GM12878 (cell line): ENCODE data around the gene HAUS1. TPM values are rescaled to one million over a fixed set of nuclear protein-coding genes. Genes with fewer than 3 reads are reported as not detected.

ENCODE experiments used
- ATAC-seq: fragments of 200-7000 bp; cut with Tn5 transposase; 3 replicates; pipeline ENCODE4 v1.9.1; 2020; ENCODE audit warnings: mild to moderate bottlenecking, moderate library complexity
- BruUV-seq: library from RNA; stranded (reverse); fragments of 400-500 nt; replicated peaks from 2 replicates; lab custom pipeline; 2021; lab: Mats Ljungman, UMichigan
- CTCF ChIA-PET: fragments of 300-600 bp; sonication (Branson Sonifier 250); formaldehyde crosslinking; extraction: SDS; loops from one replicate; lab custom pipeline; 2021; ENCODE audit warnings: inconsistent platforms; lab: Yijun Ruan, JAX
- POLR2A ChIA-PET: fragments of 350-600 bp; formaldehyde crosslinking; extraction: SDS; loops from one replicate; lab custom pipeline; 2021; ENCODE audit warnings: inconsistent platforms; lab: Charles Lee
- RAD21 ChIA-PET: fragments of 300-600 bp; sonication (Branson Sonifier 250); formaldehyde crosslinking; loops from one replicate; lab custom pipeline; 2023; ENCODE audit warnings: antibody characterized with exemption; ENCODE audit not compliant: unreplicated experiment; lab: Charles Lee
- SMC1A ChIA-PET: fragments of 300-600 bp; sonication (Branson Sonifier 250); formaldehyde crosslinking; loops from one replicate; lab custom pipeline; 2023; ENCODE audit not compliant: unreplicated experiment, uncharacterized antibody; lab: Charles Lee
- DNase-seq: peaks from one replicate; pipeline ENCODE4 v3.0.0-alpha.2; 2011; ENCODE audit warnings: low read depth, low spot score
- FAIRE-seq: peaks from 3 replicates; lab custom pipeline; 2011; peaks lifted over from hg19 to GRCh38; lab: Jason Lieb, UNC
- H2AFZ ChIP-seq: 2 replicates; pipeline ENCODE4 v1.6.0; 2011; ENCODE audit warnings: low read depth, low read length, control low read depth; ENCODE audit not compliant: control insufficient read depth
- H3K27ac ChIP-seq: 2 replicates; pipeline ENCODE4 v1.5.1; 2011; ENCODE audit warnings: control low read depth; ENCODE audit not compliant: control insufficient read depth, insufficient read depth
- H3K27me3 ChIP-seq, 2 experiments: replicated peaks in 1 of 2; 2 replicates each; pipeline versions ENCODE4 v1.6.0 to v1.6.1; 2011; ENCODE audit warnings: low read length in 1 of 2; ENCODE audit not compliant: control insufficient read depth in 2 of 2, insufficient read depth in 2 of 2
- H3K36me3 ChIP-seq, 2 experiments: 2 replicates each; pipeline ENCODE4 v1.5.1; 2011; ENCODE audit warnings: low read length in 1 of 2; ENCODE audit not compliant: control insufficient read depth in 2 of 2, insufficient read depth in 2 of 2
- H3K4me1 ChIP-seq: 2 replicates; pipeline ENCODE4 v1.6.1; 2011; ENCODE audit warnings: mild to moderate bottlenecking, low read length, moderate library complexity, mixed read lengths; ENCODE audit not compliant: control insufficient read depth, insufficient read depth
- H3K4me2 ChIP-seq: 2 replicates; pipeline ENCODE4 v1.6.0; 2011; ENCODE audit warnings: control low read depth; ENCODE audit not compliant: control insufficient read depth, insufficient read depth
- H3K4me3 ChIP-seq: fragments of 200-600 bp; sonication (generic); 2 replicates; pipeline ENCODE4 v1.5.1; 2016
- H3K79me2 ChIP-seq: 2 replicates; pipeline ENCODE4 v1.6.0; 2011; ENCODE audit warnings: low read length; ENCODE audit not compliant: control insufficient read depth, insufficient read depth
- H3K9ac ChIP-seq: 2 replicates; pipeline ENCODE4 v1.8.0; 2011; ENCODE audit warnings: low read length, control low read depth, mixed read lengths; ENCODE audit not compliant: control insufficient read depth, insufficient read depth
- H3K9me3 ChIP-seq: replicated peaks from 3 replicates; pipeline ENCODE4 v1.5.1; 2011; ENCODE audit warnings: mild to moderate bottlenecking, low read length; ENCODE audit not compliant: control insufficient read depth, insufficient read depth
- H4K20me1 ChIP-seq: 2 replicates; pipeline ENCODE4 v1.6.0; 2011; ENCODE audit not compliant: control insufficient read depth, insufficient read depth
- ESRRA ChIP-seq: IDR thresholded peaks from 2 replicates; pipeline ENCODE4 v1.6.1; 2012; ENCODE audit warnings: mild to moderate bottlenecking, low read length, improper control_type of control experiment
- EZH2 ChIP-seq: IDR thresholded peaks from 2 replicates; pipeline ENCODE4 v1.6.1; 2012; ENCODE audit warnings: low read depth, mild to moderate bottlenecking, control low read depth, inconsistent platforms, low read length, borderline replicate concordance; ENCODE audit not compliant: control insufficient read depth
- HSF1 ChIP-seq: fragments of 150-350 bp; IDR thresholded peaks from 2 replicates; pipeline ENCODE4 v1.6.1; 2014; ENCODE audit warnings: mild to moderate bottlenecking, low read depth, low read length
- IKZF1 ChIP-seq: fragments of 450-650 bp; conservative IDR thresholded peaks from 2 replicates; pipeline ENCODE4 v1.6.1; 2017; ENCODE audit warnings: antibody characterized with exemption, mild to moderate bottlenecking
- KLF5 ChIP-seq: fragments of 450-650 bp; IDR thresholded peaks from 2 replicates; pipeline ENCODE4 v1.6.1; 2014; ENCODE audit warnings: mild to moderate bottlenecking; ENCODE audit not compliant: partially characterized antibody
- PAX5 ChIP-seq: IDR thresholded peaks from 2 replicates; pipeline ENCODE4 v1.6.1; 2011; ENCODE audit warnings: low read depth, low read length, borderline replicate concordance
- POLR2A ChIP-seq: IDR thresholded peaks from 2 replicates; pipeline ENCODE4 v1.6.1; 2011; ENCODE audit warnings: low read depth, mild to moderate bottlenecking, low read length
- POLR2AphosphoS2 ChIP-seq: IDR thresholded peaks from 2 replicates; pipeline ENCODE4 v1.6.1; 2011; ENCODE audit warnings: low read depth, mild to moderate bottlenecking, low read length, improper control_type of control experiment, moderate library complexity
- STAT1 ChIP-seq: fragments of 450-650 bp; conservative IDR thresholded peaks from 2 replicates; pipeline ENCODE4 v1.6.1; 2014; ENCODE audit warnings: antibody characterized with exemption, mild to moderate bottlenecking
- YY1 ChIP-seq: IDR thresholded peaks from 2 replicates; pipeline ENCODE4 v1.6.1; 2011; ENCODE audit warnings: low read depth, mild to moderate bottlenecking, low read length
- ZNF592 ChIP-seq: fragments of 450-650 bp; IDR thresholded peaks from 2 replicates; pipeline ENCODE4 v1.6.1; 2017; ENCODE audit warnings: mild to moderate bottlenecking, moderate library complexity
- ZNF622 ChIP-seq: fragments of 450-650 bp; IDR thresholded peaks from 2 replicates; pipeline ENCODE4 v1.6.1; 2017; ENCODE audit warnings: mild to moderate bottlenecking, inconsistent platforms
- WGBS: methylation state at CpG from one replicate; pipeline ENCODE4 v1.1.6; 2016; ENCODE audit warnings: low lambda C conversion rate; ENCODE audit not compliant: insufficient replicate concordance, insufficient coverage; ENCODE audit errors: missing lambda C conversion rate; 5-methylcytosine and 5-hydroxymethylcytosine counted together
- in situ Hi-C: fragments of 300-500 bp; cut with MboI; formaldehyde crosslinking; loops from 9 replicates; pipeline ENCODE4 v1.14.3; 2018; ENCODE audit warnings: mixed read lengths
- intact Hi-C: fragments of 100-400 bp; cut with micrococcal nuclease; formaldehyde crosslinking; loops from one replicate; pipeline ENCODE4 v1.14.2; 2022; ENCODE audit not compliant: unreplicated experiment
- polyA plus RNA-seq, 11 experiments: library from polyadenylated mRNA; depleted of rRNA in 4 of 11; unstranded in 6 of 11; stranded (reverse) in 5 of 11; fragments of >200 nt; fragmentation: Nextera tagmentation in 4 of 11; fragmentation: Illumina TruSeq in 1 of 11; extraction: Ambion mirVana in 4 of 11; extraction: Trizol in 1 of 11; gene quantifications; 1 replicate in 1 of 11; 2 replicates in 10 of 11; pipeline versions ENCODE4 v1.2.1 to v1.2.3, GENCODE V29; 2011 to 2016; ENCODE audit warnings: inconsistent platforms in 2 of 11, missing spikeins in 2 of 11, low read depth in 1 of 11
- total RNA-seq, 4 experiments: library from RNA; depleted of rRNA in 3 of 4; stranded (reverse); fragments of >200 nt in 3 of 4; fragmentation: Illumina TruSeq in 1 of 4; extraction: Trizol in 1 of 4; gene quantifications; 2 replicates each; pipeline versions ENCODE4 v1.2.1 to v1.2.3, GENCODE V29; 2013 to 2021
- TF ChIP-seq, protein P1 (sequence below): fragments of 450-650 bp; IDR thresholded peaks from 2 replicates; pipeline ENCODE4 v1.6.1; 2016; ENCODE audit warnings: mild to moderate bottlenecking
- TF ChIP-seq, protein P2 (sequence below), 3 experiments: IDR thresholded peaks in 2 of 3; conservative IDR thresholded peaks in 1 of 3; 2 replicates each; pipeline ENCODE4 v1.5.1; 2011; ENCODE audit warnings: low read depth in 3 of 3, low read length in 3 of 3, mild to moderate bottlenecking in 3 of 3, control low read depth in 2 of 3, moderate library complexity in 2 of 3, inconsistent platforms in 1 of 3, mixed read lengths in 1 of 3; ENCODE audit not compliant: control insufficient read depth in 2 of 3, insufficient read depth in 1 of 3; ENCODE audit errors: extremely low read depth in 1 of 3

The HAUS1 gene
- total and polyA plus RNA-seq, 10 of the 15 experiments (the other 5 are each of a cell fraction or from before 2014, with no cell fraction given) = 41.2 to 182 (median 91.9) TPM

- no peak overlapping the region for H3K4me3 ChIP-seq
- no peak for FAIRE-seq
- no peak overlapping the region for H3K27ac ChIP-seq
- no TSS peak for BruUV-seq
- ChIA-PET POLR2A (no interaction called here), RAD21 (interaction anchor here (1.0 kb wide), 1 partner anchor 13 kb away, joined by 3 read pairs; no protein-coding TSS in a partner anchor), SMC1A (interaction anchor here (0.8 to 1.2 kb wide), 2 partner anchors 50 to 334 kb away, joined by 3 read pairs; no protein-coding TSS in a partner anchor), CTCF (interaction anchor here (0.9 to 2.2 kb wide), 2 partner anchors 9 to 11 kb away, joined by 3 to 12 read pairs; no protein-coding TSS in a partner anchor)
- in situ Hi-C loops = loop anchor here (5.0 kb wide), 1 partner anchor 417 kb away; no protein-coding TSS in a partner anchor
- H3K9ac ChIP-seq = no peak overlapping the region
- WGBS = 70% methylated on average over 2 of the region's 2 CpGs
- H3K4me1 ChIP-seq = no peaks in the 10 kb centered on the region
- no peak overlapping the region for H2AFZ ChIP-seq
- ATAC-seq = no peak
- H3K9me3 ChIP-seq = no peaks in the 10 kb centered on the region; the same call in 2 of the 3 replicates
- no peaks in the 10 kb centered on the region for H4K20me1 ChIP-seq
- H3K79me2 ChIP-seq = no peaks in the 10 kb centered on the region
- H3K27me3 ChIP-seq = no peaks in the 10 kb centered on the region
- no peak overlapping the region for H3K4me2 ChIP-seq
- DNase-seq = no peak
- peaks cover 13 to 53% of the 10 kb centered on the region in 2 experiments for H3K36me3 ChIP-seq
- intact Hi-C loops = no loop called here
- TF ChIP-seq ZNF592 = no peak
- no peak for TF ChIP-seq POLR2A
- no peak for TF ChIP-seq EZH2
- TF ChIP-seq PAX5 = no peak
- no peak for TF ChIP-seq HSF1
- no peak for TF ChIP-seq STAT1
- TF ChIP-seq, protein P1, sequence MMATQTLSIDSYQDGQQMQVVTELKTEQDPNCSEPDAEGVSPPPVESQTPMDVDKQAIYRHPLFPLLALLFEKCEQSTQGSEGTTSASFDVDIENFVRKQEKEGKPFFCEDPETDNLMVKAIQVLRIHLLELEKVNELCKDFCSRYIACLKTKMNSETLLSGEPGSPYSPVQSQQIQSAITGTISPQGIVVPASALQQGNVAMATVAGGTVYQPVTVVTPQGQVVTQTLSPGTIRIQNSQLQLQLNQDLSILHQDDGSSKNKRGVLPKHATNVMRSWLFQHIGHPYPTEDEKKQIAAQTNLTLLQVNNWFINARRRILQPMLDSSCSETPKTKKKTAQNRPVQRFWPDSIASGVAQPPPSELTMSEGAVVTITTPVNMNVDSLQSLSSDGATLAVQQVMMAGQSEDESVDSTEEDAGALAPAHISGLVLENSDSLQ = no peak
- TF ChIP-seq, protein P2, sequence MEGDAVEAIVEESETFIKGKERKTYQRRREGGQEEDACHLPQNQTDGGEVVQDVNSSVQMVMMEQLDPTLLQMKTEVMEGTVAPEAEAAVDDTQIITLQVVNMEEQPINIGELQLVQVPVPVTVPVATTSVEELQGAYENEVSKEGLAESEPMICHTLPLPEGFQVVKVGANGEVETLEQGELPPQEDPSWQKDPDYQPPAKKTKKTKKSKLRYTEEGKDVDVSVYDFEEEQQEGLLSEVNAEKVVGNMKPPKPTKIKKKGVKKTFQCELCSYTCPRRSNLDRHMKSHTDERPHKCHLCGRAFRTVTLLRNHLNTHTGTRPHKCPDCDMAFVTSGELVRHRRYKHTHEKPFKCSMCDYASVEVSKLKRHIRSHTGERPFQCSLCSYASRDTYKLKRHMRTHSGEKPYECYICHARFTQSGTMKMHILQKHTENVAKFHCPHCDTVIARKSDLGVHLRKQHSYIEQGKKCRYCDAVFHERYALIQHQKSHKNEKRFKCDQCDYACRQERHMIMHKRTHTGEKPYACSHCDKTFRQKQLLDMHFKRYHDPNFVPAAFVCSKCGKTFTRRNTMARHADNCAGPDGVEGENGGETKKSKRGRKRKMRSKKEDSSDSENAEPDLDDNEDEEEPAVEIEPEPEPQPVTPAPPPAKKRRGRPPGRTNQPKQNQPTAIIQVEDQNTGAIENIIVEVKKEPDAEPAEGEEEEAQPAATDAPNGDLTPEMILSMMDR (IDR thresholded peaks at IDR 0.05 in 2 of 3, conservative IDR thresholded peaks at IDR 0.05 in 1 of 3; ENCODE audit: control insufficient read depth in 2 of 3, extremely low read depth in 1 of 3, insufficient read depth in 1 of 3, low read depth in 3 of 3, low read length in 3 of 3) = no peak
- no peak for TF ChIP-seq IKZF1
- no peak for TF ChIP-seq POLR2AphosphoS2
- no peak for TF ChIP-seq ZNF622
- TF ChIP-seq KLF5 = no peak
- no peak for TF ChIP-seq ESRRA
- TF ChIP-seq YY1 = no peak
Observed at GRCh38 chr18:46084431-46084830, 19.8 kb upstream of the HAUS1 start.
